Mesodermal cell (in vitro differentiated cells): ENCODE data around the gene PGA5.
A peak's percentile ranks its signal among the peaks of the same experiment; 100 is the strongest.

Experiments used
- H3K27ac ChIP-seq: 2 replicates; pipeline ENCODE4 v1.7.0; 2013; ENCODE audit warnings: mild to moderate bottlenecking, low read depth, low read length, moderate library complexity; ENCODE audit not compliant: severe bottlenecking
- H3K36me3 ChIP-seq: 2 replicates; pipeline ENCODE4 v1.7.1; 2013; ENCODE audit warnings: mild to moderate bottlenecking, low read length, moderate library complexity; ENCODE audit not compliant: control insufficient read depth, insufficient read depth
- H3K4me1 ChIP-seq: one replicate; pipeline ENCODE4 v1.7.1; 2013; ENCODE audit warnings: mild to moderate bottlenecking, low read length; ENCODE audit not compliant: insufficient read depth, control insufficient read depth, poor library complexity, severe bottlenecking
- H3K4me3 ChIP-seq: 2 replicates; pipeline ENCODE4 v1.7.0; 2013; ENCODE audit warnings: low read length, control low read depth, mild to moderate bottlenecking; ENCODE audit not compliant: insufficient read depth, poor library complexity, severe bottlenecking; ENCODE audit errors: extremely low read depth
- H3K9me3 ChIP-seq: 2 replicates; pipeline ENCODE4 v1.7.1; 2013; ENCODE audit warnings: mild to moderate bottlenecking, low read length, moderate library complexity; ENCODE audit not compliant: control insufficient read depth
- WGBS, 2 experiments: methylation state at CpG; one replicate each; pipeline ENCODE4 v1.1.5; 2013; ENCODE audit warnings: missing lambda C conversion rate in 2 of 2; ENCODE audit not compliant: insufficient coverage in 2 of 2; 5-methylcytosine and 5-hydroxymethylcytosine counted together

Gene PGA5

DNA sequence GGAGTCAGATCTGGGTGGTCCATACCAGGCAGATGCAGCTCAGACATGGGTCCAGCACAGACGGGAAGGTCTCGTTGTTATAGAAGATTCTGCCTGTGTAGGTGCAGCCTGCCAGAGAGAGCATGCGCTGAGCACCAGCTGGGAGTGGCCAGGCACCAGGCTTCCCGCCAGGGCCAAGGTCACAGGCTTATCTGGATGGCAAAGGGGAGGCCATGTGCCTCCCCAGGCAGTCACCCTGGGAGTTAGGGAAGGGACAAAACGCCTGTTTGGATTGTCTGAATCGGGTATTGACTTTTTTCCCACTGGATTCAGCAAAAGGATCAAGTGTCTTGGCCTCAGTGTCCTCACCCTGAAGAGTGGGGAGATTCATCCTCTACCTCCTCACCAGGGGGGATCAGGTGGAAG lies 26.5 kb downstream of the PGA5 start:
- no peaks in the 10 kb centered on the region for H3K9me3 ChIP-seq

DNA sequence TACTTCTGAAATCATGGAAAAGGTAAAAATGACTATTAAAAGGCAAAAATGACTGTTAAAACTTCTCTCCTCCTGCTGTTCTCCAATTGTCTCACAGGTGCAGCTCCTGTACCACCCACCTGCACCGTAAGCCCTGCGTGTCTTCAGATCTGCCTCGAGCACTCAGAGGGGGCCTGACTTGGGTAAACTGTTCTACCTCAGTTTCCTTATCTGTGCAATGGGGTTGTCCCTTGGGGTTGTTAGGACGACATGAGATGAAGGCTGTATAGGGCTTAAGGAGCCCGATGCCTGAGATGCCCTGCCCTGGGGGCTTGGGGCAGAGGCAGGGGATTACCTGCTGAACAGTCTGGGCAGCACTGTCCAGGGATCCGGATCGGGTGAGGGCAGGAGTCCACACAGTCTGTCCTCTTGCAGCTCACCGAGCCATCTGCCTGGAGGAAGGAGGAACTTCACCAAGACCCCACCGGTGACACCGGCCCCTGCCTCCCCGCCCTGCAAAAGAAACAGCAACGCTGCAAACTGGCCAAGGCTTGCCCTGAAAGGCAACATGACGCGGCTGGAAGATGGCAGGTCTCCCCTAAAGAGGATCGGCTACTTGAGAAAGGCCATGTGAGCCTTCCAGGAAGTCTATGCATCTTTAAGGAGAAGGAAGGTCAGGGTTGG lies 27.7 kb downstream of the PGA5 start:
- 93 to 96% methylated on average over 13 to 15 of the region's 15 CpGs for whole genome bisulfite sequencing, 2 experiments
- Histone ChIP-seq H3K4me1 (no peaks in the 10 kb centered on the region), H3K9me3 (no peaks in the 10 kb centered on the region), H3K4me3 (no peak overlapping the region), H3K27ac (no peak overlapping the region), H3K36me3 (peaks cover 71% of the 10 kb centered on the region)

More for the DNA sequence above, 26.5 kb downstream of the PGA5 start:
- Histone ChIP-seq H3K27ac (no peak overlapping the region), H3K4me3 (no peak overlapping the region), H3K4me1 (no peaks in the 10 kb centered on the region), H3K36me3 (peaks cover 60% of the 10 kb centered on the region)
- 87 to 96% methylated on average over 5 to 6 of the region's 6 CpGs for WGBS, 2 experiments

- Histone ChIP-seq H3K4me1 (no peaks in the 10 kb centered on the region), H3K4me3 (no peak overlapping the region), H3K9me3 (no peaks in the 10 kb centered on the region), H3K27ac (no peak overlapping the region), H3K36me3 (peaks cover 78% of the 10 kb centered on the region)
- 94 to 100% methylated on average over 5 of the region's 7 CpGs for WGBS, 2 experiments
Observed at GRCh38 chr11:61270354-61271076, 29.5 kb downstream of the PGA5 start.

- WGBS, 2 experiments, result 86% methylated on average over 3 of the region's 3 CpGs
- H3K9me3 ChIP-seq, result no peaks in the 10 kb centered on the region
Observed at GRCh38 chr11:61272731-61273130, 31.8 kb downstream of the PGA5 start.

DNA sequence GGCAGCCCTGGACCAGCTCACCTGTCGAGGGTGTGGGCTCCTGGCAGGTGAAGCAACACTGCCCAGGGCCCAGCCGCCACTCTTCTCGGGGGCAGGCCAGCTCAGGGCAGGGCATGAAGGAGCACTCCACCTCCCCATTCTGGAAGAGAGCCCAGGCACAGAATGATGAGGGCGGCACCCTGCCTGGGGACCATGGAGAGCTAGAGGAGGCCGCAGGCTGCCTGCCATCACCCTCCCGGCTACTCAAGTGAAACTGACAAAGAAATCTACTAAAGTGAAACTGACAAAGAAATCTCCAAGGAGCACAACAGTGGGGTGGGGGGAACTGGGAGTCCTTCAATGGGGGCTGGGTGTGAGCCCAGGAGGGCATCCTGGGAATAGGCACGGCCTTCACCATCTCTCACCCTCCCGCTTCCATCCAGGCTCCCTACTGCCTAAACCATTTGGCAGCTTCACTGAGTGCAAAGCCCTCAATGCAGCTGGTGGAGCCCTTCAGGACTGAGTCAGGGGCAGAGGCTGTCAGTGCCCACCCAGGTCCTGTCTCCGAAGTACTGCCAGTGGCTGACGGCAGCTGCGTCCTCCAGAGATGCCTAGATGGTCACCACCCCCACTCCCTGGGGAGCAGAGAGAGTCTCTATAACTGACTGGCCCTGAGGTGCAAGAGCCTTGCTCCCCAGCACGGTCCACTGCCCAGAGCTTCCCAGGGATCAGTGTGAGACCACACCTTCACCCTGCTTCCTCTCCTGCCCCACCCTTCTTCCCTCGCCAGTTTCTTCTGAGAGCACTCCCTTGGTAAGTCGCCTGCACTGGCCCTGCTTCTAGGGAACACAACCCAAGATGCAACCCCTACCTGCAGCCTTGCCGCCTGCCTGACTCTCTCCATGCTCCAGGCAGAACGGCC lies 32.5 kb downstream of the PGA5 start:
- Histone ChIP-seq H3K27ac (no peak overlapping the region), H3K4me3 (no peak overlapping the region), H3K9me3 (no peaks in the 10 kb centered on the region), H3K4me1 (no peaks in the 10 kb centered on the region), H3K36me3 (peaks cover 77% of the 10 kb centered on the region)
- WGBS, 2 experiments, result 87 to 94% methylated on average over 14 of the region's 16 CpGs

More at GRCh38 chr11:61272731-61273130, 31.8 kb downstream of the PGA5 start:
- Histone ChIP-seq H3K36me3 (peaks cover 75% of the 10 kb centered on the region), H3K4me3 (no peak overlapping the region), H3K4me1 (no peaks in the 10 kb centered on the region), H3K27ac (no peak overlapping the region)

- H3K4me1 ChIP-seq, result no peaks in the 10 kb centered on the region
- H3K27ac ChIP-seq, result no peak overlapping the region
- 100% methylated on average over 2 to 4 of the region's 4 CpGs for WGBS, 2 experiments
Observed at GRCh38 chr11:61274084-61274483, 33.1 kb downstream of the PGA5 start.

DNA sequence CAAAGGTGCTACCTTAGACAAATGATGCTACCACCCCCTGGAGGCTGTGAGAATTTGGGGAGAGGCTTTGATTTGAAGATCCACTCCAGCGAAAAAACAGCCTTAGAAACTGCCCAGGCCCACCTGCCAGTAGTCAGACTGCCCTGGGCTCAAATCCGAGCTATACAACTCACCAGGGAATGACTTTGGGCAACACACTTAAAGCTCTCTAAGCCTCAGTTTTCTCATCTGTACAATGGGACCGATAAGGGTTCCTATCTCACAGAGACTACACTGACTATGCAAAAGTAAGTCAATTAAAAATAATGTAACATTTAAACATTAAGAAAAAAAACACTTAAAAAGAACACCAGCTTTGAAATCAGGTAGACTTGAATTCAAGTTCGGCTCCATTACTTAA lies 34.2 kb downstream of the PGA5 start:
- Histone ChIP-seq H3K4me1 (no peaks in the 10 kb centered on the region), H3K27ac (no peak overlapping the region), H3K9me3 (no peaks in the 10 kb centered on the region), H3K36me3 (peaks cover 73% of the 10 kb centered on the region), H3K4me3 (no peak overlapping the region)
- 80 to 97% methylated on average over 1 to 3 of the region's 4 CpGs for WGBS, 2 experiments

More at GRCh38 chr11:61274084-61274483, 33.1 kb downstream of the PGA5 start:
- peaks cover 75% of the 10 kb centered on the region for H3K36me3 ChIP-seq
- H3K9me3 ChIP-seq, result no peaks in the 10 kb centered on the region
- no peak overlapping the region for H3K4me3 ChIP-seq

- Histone ChIP-seq H3K4me3 (no peak overlapping the region), H3K9me3 (no peaks in the 10 kb centered on the region), H3K27ac (no peak overlapping the region), H3K36me3 (peaks cover 73% of the 10 kb centered on the region), H3K4me1 (no peaks in the 10 kb centered on the region)
- WGBS, 2 experiments, result 79 to 85% methylated on average over 12 to 13 of the region's 14 CpGs
Observed at GRCh38 chr11:61277186-61278000, 36.4 kb downstream of the PGA5 start.

GRCh38 chr11:61278001-61278470 lies 37.1 kb downstream of the PGA5 start:
- Histone ChIP-seq H3K36me3 (peaks cover 73% of the 10 kb centered on the region), H3K4me1 (no peaks in the 10 kb centered on the region), H3K4me3 (no peak overlapping the region), H3K9me3 (no peaks in the 10 kb centered on the region), H3K27ac (peak overlapping the region; percentile 49)
- 52 to 61% methylated on average over 10 of the region's 10 CpGs for whole genome bisulfite sequencing, 2 experiments
